Activated CD8-positive, alpha-beta memory T cell treated with anti-CD3 and anti-CD28 coated beads, Interleukin-2, amount 50 U/mL, for 24 hours (primary cell): ENCODE measurements around the gene ZFYVE28.
A peak's percentile ranks its signal among the peaks of the same experiment; 100 is the strongest.

ENCODE experiments used
- DNase-seq: peaks from one replicate; pipeline ENCODE4 v3.0.0-alpha.2; 2020; ENCODE audit errors: extremely low read depth

Gene ZFYVE28

GRCh38 chr4:2428496-2429213 lies 10.2 kb upstream of the ZFYVE28 start:
- no peak for DNase-seq

DNA sequence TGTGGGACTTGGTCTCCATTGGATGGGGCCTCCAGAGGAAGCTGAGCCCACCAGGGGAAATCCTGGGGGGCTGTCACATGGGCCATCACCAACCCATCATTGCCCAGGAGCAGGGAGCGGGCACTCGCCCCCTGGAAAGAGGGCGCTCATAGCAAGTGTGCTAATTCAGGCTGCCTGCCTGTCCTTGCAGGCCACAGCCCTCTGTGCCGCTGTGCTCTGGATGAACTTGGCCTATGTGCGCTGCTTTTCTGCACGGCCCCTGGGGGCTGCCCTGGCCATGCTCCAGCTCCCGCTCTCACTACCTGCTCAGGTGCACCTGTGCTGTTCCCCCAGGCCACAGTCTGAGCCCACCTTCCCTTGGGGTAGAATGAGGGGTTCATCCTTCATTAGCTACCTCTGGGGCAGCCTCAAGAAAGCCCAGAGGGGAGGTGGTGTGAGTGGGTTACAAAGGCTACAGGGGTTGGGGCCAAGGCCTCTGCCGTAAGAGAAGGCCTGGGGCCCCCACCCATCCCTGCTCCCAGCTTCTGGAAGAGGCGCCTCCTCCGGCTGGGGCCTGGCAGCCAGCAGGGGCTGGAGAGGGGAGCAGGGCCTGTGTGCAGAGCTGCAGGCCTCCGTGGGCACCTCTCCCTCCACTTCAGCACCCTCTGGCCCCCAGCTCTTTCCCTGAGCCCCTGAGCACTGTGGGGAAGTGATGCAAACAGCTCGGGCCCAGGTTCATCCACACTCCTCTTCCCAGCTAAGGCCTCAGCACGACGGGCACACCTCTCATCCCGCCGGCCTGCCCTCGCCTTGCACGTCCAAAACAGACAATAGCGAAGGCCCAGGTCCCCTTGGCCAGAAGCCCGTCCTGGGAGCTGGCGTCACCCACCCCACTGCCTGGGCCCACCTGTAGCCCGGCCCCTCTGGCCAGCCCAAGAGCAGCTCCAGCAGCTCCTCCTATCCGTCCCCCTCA lies 9.2 kb upstream of the ZFYVE28 start:
- no peak for DNase-seq

- no peak for DNase-seq
Observed at GRCh38 chr4:2426711-2427275, 8.3 kb upstream of the ZFYVE28 start.

GRCh38 chr4:2426069-2426397 lies 7.6 kb upstream of the ZFYVE28 start:
- DNase-seq, result no peak

- no peak for DNase-seq
Observed at GRCh38 chr4:2425386-2426068, 7.1 kb upstream of the ZFYVE28 start.

GRCh38 chr4:2424581-2424980 lies 6.1 kb upstream of the ZFYVE28 start:
- no peak for DNase-seq

GRCh38 chr4:2423695-2424094 lies 5.2 kb upstream of the ZFYVE28 start:
- DNase-seq, result no peak

- DNase-seq, result no peak
Observed at GRCh38 chr4:2423066-2423465, 4.6 kb upstream of the ZFYVE28 start.

GRCh38 chr4:2421928-2422327 lies 3.5 kb upstream of the ZFYVE28 start:
- DNase-seq, result no peak

GRCh38 chr4:2419814-2420213 lies 1.4 kb upstream of the ZFYVE28 start:
- DNase-seq, result no peak

DNA sequence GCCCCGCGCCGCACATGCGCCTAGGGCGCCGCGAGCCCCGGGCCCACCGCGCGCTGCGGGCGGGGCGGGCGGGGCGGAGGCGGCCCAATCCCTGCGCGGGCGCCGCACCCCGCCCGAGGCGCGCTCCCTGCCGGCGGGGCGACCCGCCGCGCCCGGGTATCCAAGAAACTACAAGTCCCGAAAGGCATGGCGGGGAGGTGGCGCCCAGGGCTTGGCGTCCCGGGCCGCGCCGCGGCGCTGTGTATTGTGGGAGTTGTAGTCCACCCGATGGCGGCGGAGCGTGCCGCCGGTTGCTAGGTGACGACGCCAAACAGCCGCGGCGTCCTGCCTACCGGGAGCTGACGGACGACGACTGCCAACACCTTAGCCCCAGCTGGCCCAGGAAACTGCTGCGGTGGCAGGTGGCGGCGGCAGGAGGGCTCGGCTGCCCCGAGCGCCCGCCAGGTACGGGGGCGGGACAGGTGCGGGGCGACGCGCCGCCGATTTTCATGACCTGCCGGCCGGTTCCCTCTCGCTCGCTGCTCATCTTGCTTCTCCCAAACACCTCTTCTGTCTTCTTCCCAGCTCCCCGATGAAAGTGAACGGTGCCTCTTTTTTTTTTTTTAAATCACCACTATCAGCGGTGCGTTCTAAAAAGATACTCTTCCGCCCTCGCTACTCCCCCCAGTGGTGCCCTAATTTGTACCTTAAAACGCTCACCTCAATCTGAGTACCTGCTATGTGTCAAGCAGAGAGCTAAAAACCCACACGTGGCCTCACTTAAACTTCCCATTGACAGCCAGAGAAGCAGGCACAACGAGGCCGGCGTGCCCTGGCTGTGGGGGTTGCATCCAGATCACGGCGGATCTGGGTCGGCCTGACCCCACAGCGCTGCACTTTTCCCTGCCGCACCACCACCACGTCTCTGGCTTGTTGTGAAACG lies 466 bp upstream of the ZFYVE28 start, which contains the start of gene CFAP99:
Gene CFAP99 (plus strand): TSS at position 306 of the 922 bp plus-strand sequence.
- peak; percentile 96 for DNase-seq

DNA sequence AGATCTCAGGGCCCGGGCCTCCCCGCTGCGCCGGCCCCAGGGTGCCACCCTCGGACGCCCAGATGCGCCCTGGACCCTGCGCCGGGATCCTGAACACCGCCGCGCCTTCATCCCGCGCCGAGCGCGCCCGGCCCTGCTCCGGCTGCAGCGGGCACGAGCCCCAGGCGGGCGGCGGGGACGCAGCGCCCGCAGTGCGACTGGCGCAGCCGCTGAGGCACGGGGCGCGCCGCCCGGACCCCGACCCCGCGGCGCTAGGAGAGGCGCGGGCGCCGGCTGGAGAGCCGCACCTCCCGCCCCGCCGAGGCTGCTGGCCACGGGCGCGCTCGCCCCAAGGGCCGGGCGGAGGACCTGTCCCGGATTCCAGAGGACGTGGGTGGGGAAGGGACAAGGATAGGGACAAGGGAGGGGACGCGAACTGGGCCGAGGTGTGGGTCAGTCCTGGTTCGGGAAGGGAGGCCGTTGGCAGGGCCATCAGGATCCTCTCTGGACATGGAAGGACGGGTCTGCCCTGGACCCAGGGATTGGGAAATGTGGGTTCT lies 1.1 kb downstream of the ZFYVE28 start:
- no peak for DNase-seq

DNA sequence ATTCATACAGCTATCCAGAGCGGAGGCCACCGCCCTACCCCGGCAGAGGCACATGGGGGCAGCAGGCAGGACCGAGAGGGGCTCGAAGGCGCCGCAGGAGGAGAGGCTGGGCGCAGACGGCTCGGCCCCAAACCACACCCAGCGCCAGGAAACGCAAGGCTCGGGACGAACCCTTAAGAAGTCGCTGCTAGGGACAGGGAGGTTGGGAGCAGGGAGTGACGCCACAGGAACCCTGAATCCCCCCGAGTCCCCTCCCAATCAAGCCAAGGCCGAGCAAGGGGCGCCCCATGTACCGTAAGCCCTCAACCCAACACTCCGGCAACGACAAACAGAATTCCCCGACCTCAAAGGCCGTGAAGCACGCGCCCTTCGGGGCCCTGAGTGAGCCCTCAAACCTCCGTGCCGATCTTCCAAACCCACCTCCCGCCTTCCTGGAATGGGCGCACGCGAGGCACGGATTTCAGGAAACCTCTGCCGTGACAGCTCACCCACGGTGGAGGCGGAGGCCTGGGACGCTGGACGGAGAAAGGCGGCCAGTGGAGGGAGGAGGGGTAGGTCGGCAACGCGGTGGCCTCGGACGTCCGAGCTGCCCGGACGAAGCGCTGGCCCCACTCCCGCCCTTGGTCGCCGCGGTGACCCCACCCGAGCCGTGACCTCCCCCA lies 1.8 kb downstream of the ZFYVE28 start:
- no peak for DNase-seq

- DNase-seq, result no peak
Observed at GRCh38 chr4:2415881-2416563, 2.4 kb downstream of the ZFYVE28 start.

DNA sequence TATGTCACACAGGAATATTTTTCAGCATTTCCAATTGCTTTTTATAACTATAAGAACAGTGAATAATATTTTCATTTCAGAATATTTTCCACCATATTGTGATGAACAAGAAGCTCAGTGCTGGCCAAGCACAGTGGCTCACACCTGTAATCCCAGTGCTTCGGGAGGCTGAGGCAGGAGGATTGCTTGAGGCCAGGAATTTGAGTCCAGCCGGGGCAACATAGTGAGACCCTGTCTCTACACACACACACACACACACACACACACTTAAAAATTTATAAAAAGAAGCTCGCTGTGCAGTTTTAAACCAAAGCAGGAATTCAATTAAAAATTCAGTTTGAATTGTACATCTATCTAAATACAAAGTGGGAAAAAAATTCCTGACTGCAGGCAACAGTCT lies 3.2 kb downstream of the ZFYVE28 start:
- DNase-seq, result no peak

GRCh38 chr4:2413821-2414610 lies 4.4 kb downstream of the ZFYVE28 start:
- no peak for DNase-seq

DNA sequence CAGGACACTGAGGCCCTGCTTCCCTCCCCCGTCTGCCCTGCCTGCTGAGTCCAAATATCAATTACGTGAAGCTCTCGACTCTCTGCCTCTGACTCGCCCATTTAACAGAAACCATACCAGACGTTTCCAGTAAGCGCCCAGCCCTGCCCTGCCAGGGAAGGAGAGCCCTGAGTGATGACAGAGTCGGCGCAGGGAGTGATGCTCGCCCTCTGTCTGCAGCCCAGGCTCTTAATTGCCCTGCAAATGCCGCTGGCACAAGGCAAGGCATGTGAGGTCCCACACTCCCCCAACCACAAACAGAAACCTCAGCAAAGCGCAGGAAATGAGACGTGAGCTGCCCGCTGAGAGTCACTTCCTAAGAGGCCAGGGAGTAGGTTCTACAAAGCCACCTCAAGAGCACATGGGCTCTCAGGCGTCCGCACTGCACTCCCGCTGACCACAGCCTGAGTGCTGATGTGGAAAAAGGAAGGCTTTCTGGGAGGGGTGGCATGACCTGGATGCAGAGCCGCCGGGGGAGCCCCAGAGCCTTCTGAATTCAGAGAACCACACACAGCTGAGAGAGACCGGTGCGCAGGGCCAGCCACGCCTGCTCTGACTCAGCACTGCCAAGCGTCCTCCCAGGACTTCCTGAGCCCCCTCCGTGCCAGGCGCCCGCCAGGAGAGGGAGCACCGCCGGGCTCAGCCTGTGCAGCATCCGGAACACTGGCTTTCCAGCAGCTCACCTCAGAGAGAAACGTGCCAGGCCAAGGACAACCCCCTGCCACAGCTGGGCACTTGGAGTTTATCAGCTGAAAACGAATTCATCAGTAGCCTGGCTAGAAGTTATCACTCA lies 5.3 kb downstream of the ZFYVE28 start:
- peak; percentile 61 for DNase-seq

DNA sequence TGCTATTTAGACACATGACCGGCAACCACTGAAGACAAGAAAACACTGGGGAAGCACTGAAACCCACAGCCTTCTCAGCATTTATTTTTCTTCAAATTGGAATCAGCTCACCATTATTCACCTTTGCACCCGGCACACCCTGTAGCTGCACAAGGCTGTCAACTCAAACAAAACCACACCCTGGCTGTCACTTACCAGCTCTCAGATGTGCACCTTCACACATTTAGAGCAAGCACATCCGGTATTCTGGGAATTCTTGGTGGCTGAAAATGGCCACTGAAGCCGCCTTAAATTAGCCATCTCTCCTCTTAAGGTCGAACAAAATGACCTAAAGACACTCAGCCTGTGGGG lies 5.9 kb downstream of the ZFYVE28 start:
- DNase-seq, result peak; percentile 41
